HepG2 (cell line): Measurements from ENCODE around the gene PLCG1. TPM values are rescaled to one million over a fixed set of nuclear protein-coding genes. Genes with fewer than 3 reads are reported as not detected.

Experiments
- FOXO1 ChIP-seq: sonication (generic); formaldehyde crosslinking; IDR thresholded peaks from 2 replicates; pipeline ENCODE4 v1.4.0; 2020; ENCODE audit warnings: missing genetic modification reagents
- HNF4A ChIP-seq: sonication (generic); formaldehyde crosslinking; IDR thresholded peaks from 2 replicates; pipeline ENCODE4 v1.4.0; 2020; ENCODE audit warnings: missing genetic modification reagents
- IRX3 ChIP-seq: sonication (generic); formaldehyde crosslinking; IDR thresholded peaks from 2 replicates; pipeline ENCODE4 v1.8.1; 2023; ENCODE audit warnings: mild to moderate bottlenecking, low read depth, missing genetic modification reagents, borderline replicate concordance
- MBNL3 ChIP-seq: fragments of 250-450 bp; sonication (Bioruptor Pico); conservative IDR thresholded peaks from 2 replicates; pipeline ENCODE4 v1.8.0; 2022; ENCODE audit warnings: mild to moderate bottlenecking, inconsistent platforms
- MXI1 ChIP-seq: IDR thresholded peaks from 3 replicates; pipeline ENCODE4 v1.6.1; 2012; ENCODE audit warnings: low read depth, low read length, inconsistent platforms, borderline replicate concordance
- NFE2 ChIP-seq: sonication (generic); formaldehyde crosslinking; IDR thresholded peaks from 2 replicates; pipeline ENCODE4 v1.4.0; 2020; ENCODE audit warnings: missing genetic modification reagents
- REPIN1 ChIP-seq: sonication (generic); formaldehyde crosslinking; IDR thresholded peaks from 2 replicates; pipeline ENCODE4 v1.8.0; 2022; ENCODE audit warnings: missing genetic modification reagents, low read depth, mild to moderate bottlenecking, borderline replicate concordance
- TMF1 ChIP-seq: sonication (generic); formaldehyde crosslinking; IDR thresholded peaks from 2 replicates; pipeline ENCODE4 v1.8.1; 2022; ENCODE audit warnings: low read depth, missing genetic modification reagents
- ZBTB3 ChIP-seq: sonication (generic); formaldehyde crosslinking; IDR thresholded peaks from 2 replicates; pipeline ENCODE4 v1.4.0; 2020; ENCODE audit warnings: low read depth, mild to moderate bottlenecking, moderate library complexity, missing genetic modification reagents, borderline replicate concordance
- ZSCAN29 ChIP-seq: sonication (generic); formaldehyde crosslinking; conservative IDR thresholded peaks from 2 replicates; pipeline ENCODE4 v1.4.0; 2020; ENCODE audit warnings: mild to moderate bottlenecking, missing genetic modification reagents
- polyA plus RNA-seq, 8 experiments: library from polyadenylated mRNA; depleted of rRNA in 3 of 8; stranded (reverse) in 7 of 8; unstranded in 1 of 8; fragments of >200 nt; fragmentation: Illumina TruSeq in 4 of 8; extraction: Trizol in 4 of 8; gene quantifications; 2 replicates each; pipeline versions ENCODE4 v1.2.1 to v1.2.3, GENCODE V29; 2011 to 2016; ENCODE audit warnings: low read depth in 4 of 8, missing spikeins in 1 of 8, mixed read lengths in 1 of 8; ENCODE audit not compliant: insufficient read depth in 1 of 8
- total RNA-seq, 5 experiments: library from RNA; depleted of rRNA; stranded (reverse); fragments of >200 nt; fragmentation: Illumina TruSeq; extraction: Trizol; gene quantifications; 2 replicates each; pipeline ENCODE4 v1.2.3, GENCODE V29; 2016; ENCODE audit warnings: low read depth in 1 of 5
- TF ChIP-seq, protein P1 (sequence below): sonication (generic); formaldehyde crosslinking; IDR thresholded peaks from 2 replicates; pipeline ENCODE4 v1.4.0; 2020; ENCODE audit warnings: missing genetic modification reagents
- TF ChIP-seq, protein P2 (sequence below): IDR thresholded peaks from 2 replicates; pipeline ENCODE4 v1.6.1; 2016; ENCODE audit warnings: missing compliant biosample characterization, missing genetic modification reagents, borderline replicate concordance
- TF ChIP-seq, protein P3 (sequence below): sonication (generic); formaldehyde crosslinking; IDR thresholded peaks from 2 replicates; pipeline ENCODE4 v1.5.1; 2020; ENCODE audit warnings: mild to moderate bottlenecking, missing genetic modification reagents, borderline replicate concordance
- TF ChIP-seq, protein P4 (sequence below): fragments of 450-650 bp; IDR thresholded peaks from 2 replicates; pipeline ENCODE4 v1.6.1; 2016
- TF ChIP-seq, protein P5 (sequence below): sonication (generic); formaldehyde crosslinking; IDR thresholded peaks from 2 replicates; pipeline ENCODE4 v1.9.0; 2022; ENCODE audit warnings: low read depth, missing genetic modification reagents

PLCG1 gene
- total and polyA plus RNA-seq, 2 of the 13 experiments (the other 11 are each of a cell fraction or from before 2014, with no cell fraction given) = 85.3 to 158 TPM

DNA sequence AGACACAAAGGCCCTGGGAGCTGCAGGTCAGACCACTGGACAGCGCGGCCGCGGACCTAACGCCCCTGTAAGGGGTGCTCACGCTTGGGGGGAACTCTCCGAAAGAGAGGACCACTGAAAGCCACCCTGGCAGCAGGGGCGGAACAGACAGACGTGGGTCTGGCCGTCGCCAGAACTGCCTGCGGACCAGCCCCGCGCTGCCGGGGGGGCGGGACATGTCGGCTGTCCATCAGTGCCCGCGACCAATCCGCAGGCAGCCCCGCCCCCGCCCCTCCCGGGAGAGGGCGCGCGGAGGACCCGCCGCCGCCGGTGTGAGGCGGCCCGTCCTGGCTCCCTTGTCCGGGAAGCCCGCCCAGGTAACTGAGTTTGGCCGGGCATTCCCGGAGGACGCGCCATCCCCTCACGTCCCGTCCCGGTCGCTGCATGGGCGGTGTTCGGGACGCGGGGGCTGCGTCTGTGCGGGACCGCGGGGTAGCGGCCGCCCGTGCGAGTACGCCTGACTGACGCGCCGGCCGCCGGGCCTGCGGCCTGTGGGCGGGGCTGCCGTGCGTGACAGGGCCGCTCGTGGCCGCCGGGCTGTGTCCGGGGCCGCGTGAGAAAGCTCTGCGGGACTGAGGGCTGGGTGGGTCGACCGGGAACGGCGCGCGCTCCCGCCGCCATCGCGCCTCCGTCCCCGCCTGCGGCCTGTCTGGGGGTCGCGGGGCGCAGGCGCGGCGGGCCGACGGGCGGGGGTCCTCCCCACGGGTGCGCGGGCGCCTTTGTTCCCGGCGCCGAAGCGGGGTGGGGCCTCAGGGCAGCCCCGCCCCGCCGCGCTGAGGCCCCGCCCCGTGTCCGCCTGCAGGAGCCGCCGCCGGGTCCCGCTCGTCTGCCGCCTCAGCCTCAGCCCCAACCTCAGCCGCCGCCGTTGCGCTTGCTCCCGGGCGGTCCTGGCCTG lies at the start of gene PLCG1 (continued):
- no peak for TF ChIP-seq MBNL3 (CRISPR knock-in tag)
- TF ChIP-seq FOXO1 (CRISPR knock-in tag) = no peak
- 0 out of 2 replicates have a peak, but pooled peaks have one; percentile 41 for TF ChIP-seq ZBTB3 (CRISPR knock-in tag)
- TF ChIP-seq, protein P1, sequence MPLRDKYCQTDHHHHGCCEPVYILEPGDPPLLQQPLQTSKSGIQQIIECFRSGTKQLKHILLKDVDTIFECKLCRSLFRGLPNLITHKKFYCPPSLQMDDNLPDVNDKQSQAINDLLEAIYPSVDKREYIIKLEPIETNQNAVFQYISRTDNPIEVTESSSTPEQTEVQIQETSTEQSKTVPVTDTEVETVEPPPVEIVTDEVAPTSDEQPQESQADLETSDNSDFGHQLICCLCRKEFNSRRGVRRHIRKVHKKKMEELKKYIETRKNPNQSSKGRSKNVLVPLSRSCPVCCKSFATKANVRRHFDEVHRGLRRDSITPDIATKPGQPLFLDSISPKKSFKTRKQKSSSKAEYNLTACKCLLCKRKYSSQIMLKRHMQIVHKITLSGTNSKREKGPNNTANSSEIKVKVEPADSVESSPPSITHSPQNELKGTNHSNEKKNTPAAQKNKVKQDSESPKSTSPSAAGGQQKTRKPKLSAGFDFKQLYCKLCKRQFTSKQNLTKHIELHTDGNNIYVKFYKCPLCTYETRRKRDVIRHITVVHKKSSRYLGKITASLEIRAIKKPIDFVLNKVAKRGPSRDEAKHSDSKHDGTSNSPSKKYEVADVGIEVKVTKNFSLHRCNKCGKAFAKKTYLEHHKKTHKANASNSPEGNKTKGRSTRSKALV (CRISPR knock-in tag) = 0 out of 2 replicates have a peak, but pooled peaks have one; percentile 53
- TF ChIP-seq HNF4A (CRISPR knock-in tag) = peak; percentile 3; the same call in 1 of the 2 replicates
- TF ChIP-seq IRX3 (CRISPR knock-in tag) = peak; percentile 93; the same call in 1 of the 2 replicates
- TF ChIP-seq, protein P2, sequence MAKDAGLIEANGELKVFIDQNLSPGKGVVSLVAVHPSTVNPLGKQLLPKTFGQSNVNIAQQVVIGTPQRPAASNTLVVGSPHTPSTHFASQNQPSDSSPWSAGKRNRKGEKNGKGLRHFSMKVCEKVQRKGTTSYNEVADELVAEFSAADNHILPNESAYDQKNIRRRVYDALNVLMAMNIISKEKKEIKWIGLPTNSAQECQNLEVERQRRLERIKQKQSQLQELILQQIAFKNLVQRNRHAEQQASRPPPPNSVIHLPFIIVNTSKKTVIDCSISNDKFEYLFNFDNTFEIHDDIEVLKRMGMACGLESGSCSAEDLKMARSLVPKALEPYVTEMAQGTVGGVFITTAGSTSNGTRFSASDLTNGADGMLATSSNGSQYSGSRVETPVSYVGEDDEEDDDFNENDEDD (CRISPR knock-in tag) = peak; percentile 81
- TF ChIP-seq, protein P3, sequence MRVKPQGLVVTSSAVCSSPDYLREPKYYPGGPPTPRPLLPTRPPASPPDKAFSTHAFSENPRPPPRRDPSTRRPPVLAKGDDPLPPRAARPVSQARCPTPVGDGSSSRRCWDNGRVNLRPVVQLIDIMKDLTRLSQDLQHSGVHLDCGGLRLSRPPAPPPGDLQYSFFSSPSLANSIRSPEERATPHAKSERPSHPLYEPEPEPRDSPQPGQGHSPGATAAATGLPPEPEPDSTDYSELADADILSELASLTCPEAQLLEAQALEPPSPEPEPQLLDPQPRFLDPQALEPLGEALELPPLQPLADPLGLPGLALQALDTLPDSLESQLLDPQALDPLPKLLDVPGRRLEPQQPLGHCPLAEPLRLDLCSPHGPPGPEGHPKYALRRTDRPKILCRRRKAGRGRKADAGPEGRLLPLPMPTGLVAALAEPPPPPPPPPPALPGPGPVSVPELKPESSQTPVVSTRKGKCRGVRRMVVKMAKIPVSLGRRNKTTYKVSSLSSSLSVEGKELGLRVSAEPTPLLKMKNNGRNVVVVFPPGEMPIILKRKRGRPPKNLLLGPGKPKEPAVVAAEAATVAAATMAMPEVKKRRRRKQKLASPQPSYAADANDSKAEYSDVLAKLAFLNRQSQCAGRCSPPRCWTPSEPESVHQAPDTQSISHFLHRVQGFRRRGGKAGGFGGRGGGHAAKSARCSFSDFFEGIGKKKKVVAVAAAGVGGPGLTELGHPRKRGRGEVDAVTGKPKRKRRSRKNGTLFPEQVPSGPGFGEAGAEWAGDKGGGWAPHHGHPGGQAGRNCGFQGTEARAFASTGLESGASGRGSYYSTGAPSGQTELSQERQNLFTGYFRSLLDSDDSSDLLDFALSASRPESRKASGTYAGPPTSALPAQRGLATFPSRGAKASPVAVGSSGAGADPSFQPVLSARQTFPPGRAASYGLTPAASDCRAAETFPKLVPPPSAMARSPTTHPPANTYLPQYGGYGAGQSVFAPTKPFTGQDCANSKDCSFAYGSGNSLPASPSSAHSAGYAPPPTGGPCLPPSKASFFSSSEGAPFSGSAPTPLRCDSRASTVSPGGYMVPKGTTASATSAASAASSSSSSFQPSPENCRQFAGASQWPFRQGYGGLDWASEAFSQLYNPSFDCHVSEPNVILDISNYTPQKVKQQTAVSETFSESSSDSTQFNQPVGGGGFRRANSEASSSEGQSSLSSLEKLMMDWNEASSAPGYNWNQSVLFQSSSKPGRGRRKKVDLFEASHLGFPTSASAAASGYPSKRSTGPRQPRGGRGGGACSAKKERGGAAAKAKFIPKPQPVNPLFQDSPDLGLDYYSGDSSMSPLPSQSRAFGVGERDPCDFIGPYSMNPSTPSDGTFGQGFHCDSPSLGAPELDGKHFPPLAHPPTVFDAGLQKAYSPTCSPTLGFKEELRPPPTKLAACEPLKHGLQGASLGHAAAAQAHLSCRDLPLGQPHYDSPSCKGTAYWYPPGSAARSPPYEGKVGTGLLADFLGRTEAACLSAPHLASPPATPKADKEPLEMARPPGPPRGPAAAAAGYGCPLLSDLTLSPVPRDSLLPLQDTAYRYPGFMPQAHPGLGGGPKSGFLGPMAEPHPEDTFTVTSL = 0 out of 2 replicates have a peak, but pooled peaks have one; percentile 53
- TF ChIP-seq MXI1 = peak; percentile 53; the same call in 2 of the 3 replicates
- TF ChIP-seq REPIN1 (CRISPR knock-in tag) = peak; percentile 95
- TF ChIP-seq, protein P4, sequence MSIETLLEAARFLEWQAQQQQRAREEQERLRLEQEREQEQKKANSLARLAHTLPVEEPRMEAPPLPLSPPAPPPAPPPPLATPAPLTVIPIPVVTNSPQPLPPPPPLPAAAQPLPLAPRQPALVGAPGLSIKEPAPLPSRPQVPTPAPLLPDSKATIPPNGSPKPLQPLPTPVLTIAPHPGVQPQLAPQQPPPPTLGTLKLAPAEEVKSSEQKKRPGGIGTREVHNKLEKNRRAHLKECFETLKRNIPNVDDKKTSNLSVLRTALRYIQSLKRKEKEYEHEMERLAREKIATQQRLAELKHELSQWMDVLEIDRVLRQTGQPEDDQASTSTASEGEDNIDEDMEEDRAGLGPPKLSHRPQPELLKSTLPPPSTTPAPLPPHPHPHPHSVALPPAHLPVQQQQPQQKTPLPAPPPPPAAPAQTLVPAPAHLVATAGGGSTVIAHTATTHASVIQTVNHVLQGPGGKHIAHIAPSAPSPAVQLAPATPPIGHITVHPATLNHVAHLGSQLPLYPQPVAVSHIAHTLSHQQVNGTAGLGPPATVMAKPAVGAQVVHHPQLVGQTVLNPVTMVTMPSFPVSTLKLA = no peak
- no peak; the same call in none of the 2 replicates for TF ChIP-seq TMF1 (CRISPR knock-in tag)
- TF ChIP-seq, protein P5, sequence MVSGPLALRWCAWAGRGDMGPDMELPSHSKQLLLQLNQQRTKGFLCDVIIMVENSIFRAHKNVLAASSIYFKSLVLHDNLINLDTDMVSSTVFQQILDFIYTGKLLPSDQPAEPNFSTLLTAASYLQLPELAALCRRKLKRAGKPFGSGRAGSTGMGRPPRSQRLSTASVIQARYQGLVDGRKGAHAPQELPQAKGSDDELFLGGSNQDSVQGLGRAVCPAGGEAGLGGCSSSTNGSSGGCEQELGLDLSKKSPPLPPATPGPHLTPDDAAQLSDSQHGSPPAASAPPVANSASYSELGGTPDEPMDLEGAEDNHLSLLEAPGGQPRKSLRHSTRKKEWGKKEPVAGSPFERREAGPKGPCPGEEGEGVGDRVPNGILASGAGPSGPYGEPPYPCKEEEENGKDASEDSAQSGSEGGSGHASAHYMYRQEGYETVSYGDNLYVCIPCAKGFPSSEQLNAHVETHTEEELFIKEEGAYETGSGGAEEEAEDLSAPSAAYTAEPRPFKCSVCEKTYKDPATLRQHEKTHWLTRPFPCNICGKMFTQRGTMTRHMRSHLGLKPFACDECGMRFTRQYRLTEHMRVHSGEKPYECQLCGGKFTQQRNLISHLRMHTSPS (CRISPR knock-in tag) = no peak; the same call in 1 of the 2 replicates
- TF ChIP-seq ZSCAN29 = 0 out of 2 replicates have a peak, but pooled peaks have one; percentile 82
- no peak for TF ChIP-seq NFE2 (CRISPR knock-in tag)
